Naive thymus-derived CD8-positive, alpha-beta T cell (primary cell): ENCODE results near the gene HS6ST2. TPM values are rescaled to one million over a fixed set of nuclear protein-coding genes. Genes with fewer than 3 reads are reported as not detected.

Source experiments
- ATAC-seq, 2 donors: fragments of 150-1000 bp; cut with Tn5 transposase in 1 of 2; sonication (Bioruptor Pico), chemical (Tn5 transposase) in 1 of 2; 1 replicate in 1 of 2; 2 replicates in 1 of 2; pipeline ENCODE4 v1.10.0; 2021; ENCODE audit warnings: mild to moderate bottlenecking in 2 of 2, moderate library complexity in 2 of 2
- POLR2A ChIA-PET: fragments of 350-600 bp; sonication (Branson Sonifier 250); formaldehyde crosslinking; loops from one replicate; lab custom pipeline; 2021; ENCODE audit warnings: antibody characterized with exemption; lab: Charles Lee
- DNase-seq, 10 donors: peaks; one replicate each; pipeline versions ENCODE4 v3.0.0 to v3.0.0-alpha.2; 2020 to 2022
- H3K27ac Mint-ChIP-seq, 10 donors: one replicate each; pipeline ENCODE4 v1.8.0; 2020 to 2022; ENCODE audit warnings: mild to moderate bottlenecking in 10 of 10, mixed read lengths in 10 of 10, moderate library complexity in 4 of 10, inconsistent platforms in 1 of 10
- H3K27me3 Mint-ChIP-seq, 5 donors: one replicate each; pipeline ENCODE4 v1.8.0; 2021 to 2022; ENCODE audit warnings: mixed read lengths in 5 of 5
- H3K36me3 Mint-ChIP-seq, 3 donors: one replicate each; pipeline ENCODE4 v1.8.0; 2020 to 2022; ENCODE audit warnings: mixed read lengths in 3 of 3, mild to moderate bottlenecking in 2 of 3, inconsistent platforms in 1 of 3
- H3K4me1 Mint-ChIP-seq, 4 donors: one replicate each; pipeline ENCODE4 v1.8.0; 2021 to 2022; ENCODE audit warnings: mixed read lengths in 4 of 4
- H3K4me3 Mint-ChIP-seq, 10 donors: one replicate each; pipeline ENCODE4 v1.8.0; 2020 to 2022; ENCODE audit warnings: mild to moderate bottlenecking in 10 of 10, mixed read lengths in 10 of 10, moderate library complexity in 6 of 10, inconsistent platforms in 1 of 10
- H3K9me3 Mint-ChIP-seq, 9 donors: one replicate each; pipeline ENCODE4 v1.8.0; 2020 to 2022; ENCODE audit warnings: mixed read lengths in 9 of 9, mild to moderate bottlenecking in 3 of 9, inconsistent platforms in 1 of 9, moderate library complexity in 1 of 9
- polyA plus RNA-seq, 3 donors: library from polyadenylated mRNA; unstranded; fragments of 300-500 nt; fragmentation: Illumina TruSeq; gene quantifications; one replicate each; pipeline ENCODE4 v1.2.3, GENCODE V29; 2021
- total RNA-seq, 8 experiments: library from RNA in 2 of 8; stranded (reverse) in 2 of 8; gene quantifications; one replicate each; pipeline ENCODE4 v1.2.3 and lab custom pipeline; 2021 to 2026

HS6ST2 gene
- total and polyA plus RNA-seq, 5 experiments from 2014 or later, result not detected

GRCh38 chrX:132756439-132756838 lies 202.0 kb downstream of the HS6ST2 start:
- DNase-seq (no peak), ATAC-seq (no peak)
- Mint-ChIP-seq H3K27ac (no peak overlapping the region), H3K9me3 (peaks cover 0 to 2% (median 0%) of the 10 kb centered on the region in 9 donors), H3K4me3 (no peak overlapping the region), H3K4me1 (no peaks in the 10 kb centered on the region), H3K36me3 (no peaks in the 10 kb centered on the region), H3K27me3 (peaks cover 0 to 2% (median 0%) of the 10 kb centered on the region in 5 donors)
- POLR2A ChIA-PET, result no interaction called here

GRCh38 chrX:132751063-132751690 lies 207.3 kb downstream of the HS6ST2 start:
- Mint-ChIP-seq H3K27me3 (no peaks in the 10 kb centered on the region), H3K4me3 (peak overlapping the region in 1 of 10 donors; percentile 22), H3K9me3 (no peaks in the 10 kb centered on the region), H3K4me1 (peaks cover 0 to 9% (median 8%) of the 10 kb centered on the region in 4 donors), H3K27ac (no peak overlapping the region), H3K36me3 (no peaks in the 10 kb centered on the region)
- ATAC-seq (no peak), DNase-seq (no peak)
- POLR2A ChIA-PET, result no interaction called here

GRCh38 chrX:132750331-132751062 lies 207.9 kb downstream of the HS6ST2 start:
- no peaks in the 10 kb centered on the region for H3K9me3 Mint-ChIP-seq
- no peak for DNase-seq
- H3K27ac Mint-ChIP-seq, result no peak overlapping the region
- H3K4me1 Mint-ChIP-seq, result peaks cover 0 to 9% (median 8%) of the 10 kb centered on the region in 4 donors
- no peaks in the 10 kb centered on the region for H3K36me3 Mint-ChIP-seq
- POLR2A ChIA-PET, result no interaction called here
- ATAC-seq, result peak in 1 of 2 donors; percentile 20
- H3K4me3 Mint-ChIP-seq, result peak overlapping the region in 1 of 10 donors; percentile 22
- H3K27me3 Mint-ChIP-seq, result no peaks in the 10 kb centered on the region

GRCh38 chrX:132749406-132749805 lies 209.0 kb downstream of the HS6ST2 start:
- H3K4me1 Mint-ChIP-seq, result peaks cover 0 to 11% (median 8%) of the 10 kb centered on the region in 4 donors
- no peaks in the 10 kb centered on the region for H3K9me3 Mint-ChIP-seq
- ATAC-seq (no peak), DNase-seq (no peak)
- no peaks in the 10 kb centered on the region for H3K27me3 Mint-ChIP-seq
- no peak overlapping the region for H3K4me3 Mint-ChIP-seq
- peak overlapping the region in 1 of 10 donors; percentile 74 for H3K27ac Mint-ChIP-seq
- POLR2A ChIA-PET, result no interaction called here
- no peaks in the 10 kb centered on the region for H3K36me3 Mint-ChIP-seq

GRCh38 chrX:132748909-132749308 lies 209.5 kb downstream of the HS6ST2 start:
- no peak overlapping the region for H3K4me3 Mint-ChIP-seq
- H3K27ac Mint-ChIP-seq, result peak overlapping the region in 1 of 10 donors; percentile 74
- H3K36me3 Mint-ChIP-seq, result no peaks in the 10 kb centered on the region
- no peaks in the 10 kb centered on the region for H3K9me3 Mint-ChIP-seq
- ATAC-seq (no peak), DNase-seq (no peak)
- POLR2A ChIA-PET, result no interaction called here
- no peaks in the 10 kb centered on the region for H3K27me3 Mint-ChIP-seq
- peaks cover 0 to 11% (median 8%) of the 10 kb centered on the region in 4 donors for H3K4me1 Mint-ChIP-seq

GRCh38 chrX:132748268-132748667 lies 210.2 kb downstream of the HS6ST2 start:
- ATAC-seq (no peak), DNase-seq (no peak)
- H3K4me3 Mint-ChIP-seq, result no peak overlapping the region
- H3K36me3 Mint-ChIP-seq, result no peaks in the 10 kb centered on the region
- no peaks in the 10 kb centered on the region for H3K9me3 Mint-ChIP-seq
- peaks cover 0 to 11% (median 8%) of the 10 kb centered on the region in 4 donors for H3K4me1 Mint-ChIP-seq
- no peaks in the 10 kb centered on the region for H3K27me3 Mint-ChIP-seq
- H3K27ac Mint-ChIP-seq, result no peak overlapping the region
- POLR2A ChIA-PET, result no interaction called here

- DNase-seq (no peak), ATAC-seq (no peak)
- Mint-ChIP-seq H3K9me3 (no peaks in the 10 kb centered on the region), H3K4me1 (peaks cover 0 to 7% (median 3%) of the 10 kb centered on the region in 4 donors), H3K36me3 (no peaks in the 10 kb centered on the region), H3K27me3 (no peaks in the 10 kb centered on the region), H3K27ac (no peak overlapping the region), H3K4me3 (no peak overlapping the region)
- POLR2A ChIA-PET, result no interaction called here
These were observed 212.8 kb downstream of the HS6ST2 start for GRCh38 chrX:132745593-132745992.

GRCh38 chrX:132744470-132744869 lies 214.0 kb downstream of the HS6ST2 start:
- Mint-ChIP-seq H3K4me1 (peaks cover 0 to 5% (median 1%) of the 10 kb centered on the region in 4 donors), H3K4me3 (no peak overlapping the region), H3K27me3 (no peaks in the 10 kb centered on the region), H3K9me3 (no peaks in the 10 kb centered on the region), H3K27ac (no peak overlapping the region), H3K36me3 (no peaks in the 10 kb centered on the region)
- POLR2A ChIA-PET, result no interaction called here
- DNase-seq (no peak), ATAC-seq (no peak)

GRCh38 chrX:132743086-132743485 lies 215.3 kb downstream of the HS6ST2 start:
- POLR2A ChIA-PET, result no interaction called here
- no peaks in the 10 kb centered on the region for H3K36me3 Mint-ChIP-seq
- no peak overlapping the region for H3K4me3 Mint-ChIP-seq
- no peaks in the 10 kb centered on the region for H3K9me3 Mint-ChIP-seq
- peaks cover 2 to 16% (median 11%) of the 10 kb centered on the region in 4 donors for H3K4me1 Mint-ChIP-seq
- no peak for ATAC-seq
- no peaks in the 10 kb centered on the region for H3K27me3 Mint-ChIP-seq
- H3K27ac Mint-ChIP-seq, result no peak overlapping the region
- no peak for DNase-seq

GRCh38 chrX:132742246-132742645 lies 216.2 kb downstream of the HS6ST2 start:
- Mint-ChIP-seq H3K4me3 (no peak overlapping the region), H3K9me3 (no peaks in the 10 kb centered on the region), H3K27ac (no peak overlapping the region), H3K27me3 (no peaks in the 10 kb centered on the region), H3K4me1 (peaks cover 2 to 24% (median 19%) of the 10 kb centered on the region in 4 donors), H3K36me3 (no peaks in the 10 kb centered on the region)
- no peak for DNase-seq
- POLR2A ChIA-PET, result no interaction called here
- no peak for ATAC-seq

GRCh38 chrX:132741689-132742088 lies 216.7 kb downstream of the HS6ST2 start:
- H3K36me3 Mint-ChIP-seq, result no peaks in the 10 kb centered on the region
- H3K4me3 Mint-ChIP-seq, result no peak overlapping the region
- H3K27me3 Mint-ChIP-seq, result no peaks in the 10 kb centered on the region
- H3K4me1 Mint-ChIP-seq, result peaks cover 4 to 29% (median 23%) of the 10 kb centered on the region in 4 donors
- POLR2A ChIA-PET, result no interaction called here
- ATAC-seq, result no peak
- no peaks in the 10 kb centered on the region for H3K9me3 Mint-ChIP-seq
- DNase-seq, result no peak
- H3K27ac Mint-ChIP-seq, result no peak overlapping the region

GRCh38 chrX:132740316-132741123 lies 217.9 kb downstream of the HS6ST2 start:
- ATAC-seq, result no peak
- POLR2A ChIA-PET, result no interaction called here
- H3K9me3 Mint-ChIP-seq, result no peaks in the 10 kb centered on the region
- no peak overlapping the region for H3K4me3 Mint-ChIP-seq
- no peaks in the 10 kb centered on the region for H3K27me3 Mint-ChIP-seq
- peaks cover 4 to 29% (median 23%) of the 10 kb centered on the region in 4 donors for H3K4me1 Mint-ChIP-seq
- H3K27ac Mint-ChIP-seq, result no peak overlapping the region
- no peak for DNase-seq
- no peaks in the 10 kb centered on the region for H3K36me3 Mint-ChIP-seq

GRCh38 chrX:132738951-132739350 lies 219.5 kb downstream of the HS6ST2 start:
- Mint-ChIP-seq H3K27ac (no peak overlapping the region), H3K9me3 (no peaks in the 10 kb centered on the region), H3K27me3 (no peaks in the 10 kb centered on the region), H3K4me1 (peaks cover 4 to 29% (median 22%) of the 10 kb centered on the region in 4 donors), H3K4me3 (peak overlapping the region in 1 of 10 donors; percentile 36), H3K36me3 (no peaks in the 10 kb centered on the region)
- no peak for DNase-seq
- POLR2A ChIA-PET, result no interaction called here
- no peak for ATAC-seq
